Esophagus squamous epithelium (tissue), 4 donors: ENCODE results near the gene NEK4.
"Not testable (repeated sequence)": the region's sequence is repeated elsewhere in the genome, so short reads cannot be mapped to it uniquely, and the experiment has no call there.

Source experiments
- POLR2A ChIP-seq, 4 donors: fragments of 450-650 bp; IDR thresholded peaks; one replicate each; pipeline ENCODE4 v1.6.1; 2017; ENCODE audit warnings: antibody characterized with exemption in 4 of 4, mild to moderate bottlenecking in 4 of 4, moderate library complexity in 3 of 4
- TF ChIP-seq, protein P1 (sequence below), 6 experiments: fragments of 450-650 bp in 4 of 6; fragments of 200-600 bp in 2 of 6; sonication (generic) in 2 of 6; IDR thresholded peaks; one replicate each; pipeline ENCODE4 v1.5.1; 2016 to 2019; ENCODE audit warnings: antibody characterized with exemption in 6 of 6, mild to moderate bottlenecking in 4 of 6, moderate library complexity in 4 of 6

DNA sequence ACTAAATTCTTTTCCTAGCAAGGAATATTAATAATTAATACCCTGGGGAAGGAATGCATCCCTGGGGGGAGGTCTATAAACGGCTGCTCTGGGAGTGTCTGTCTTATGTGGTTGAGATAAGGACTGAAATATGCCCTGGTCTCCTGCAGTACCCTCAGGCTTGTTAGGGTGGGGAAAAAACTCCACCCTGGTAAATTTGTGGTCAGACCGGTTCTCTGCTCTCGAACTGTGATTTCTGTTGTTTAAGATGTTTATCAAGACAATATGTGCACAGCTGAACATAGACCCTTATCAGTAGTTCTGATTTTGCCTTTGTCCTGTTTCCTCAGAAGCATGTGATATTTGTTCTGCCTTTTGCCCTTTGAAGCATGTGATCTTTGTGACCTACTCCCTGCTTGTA lies 42.0 kb downstream of the NEK4 start:
- TF ChIP-seq POLR2A (IDR thresholded peaks at IDR 0.05), result not testable (repeated sequence)
- TF ChIP-seq, protein P1, sequence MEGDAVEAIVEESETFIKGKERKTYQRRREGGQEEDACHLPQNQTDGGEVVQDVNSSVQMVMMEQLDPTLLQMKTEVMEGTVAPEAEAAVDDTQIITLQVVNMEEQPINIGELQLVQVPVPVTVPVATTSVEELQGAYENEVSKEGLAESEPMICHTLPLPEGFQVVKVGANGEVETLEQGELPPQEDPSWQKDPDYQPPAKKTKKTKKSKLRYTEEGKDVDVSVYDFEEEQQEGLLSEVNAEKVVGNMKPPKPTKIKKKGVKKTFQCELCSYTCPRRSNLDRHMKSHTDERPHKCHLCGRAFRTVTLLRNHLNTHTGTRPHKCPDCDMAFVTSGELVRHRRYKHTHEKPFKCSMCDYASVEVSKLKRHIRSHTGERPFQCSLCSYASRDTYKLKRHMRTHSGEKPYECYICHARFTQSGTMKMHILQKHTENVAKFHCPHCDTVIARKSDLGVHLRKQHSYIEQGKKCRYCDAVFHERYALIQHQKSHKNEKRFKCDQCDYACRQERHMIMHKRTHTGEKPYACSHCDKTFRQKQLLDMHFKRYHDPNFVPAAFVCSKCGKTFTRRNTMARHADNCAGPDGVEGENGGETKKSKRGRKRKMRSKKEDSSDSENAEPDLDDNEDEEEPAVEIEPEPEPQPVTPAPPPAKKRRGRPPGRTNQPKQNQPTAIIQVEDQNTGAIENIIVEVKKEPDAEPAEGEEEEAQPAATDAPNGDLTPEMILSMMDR (IDR thresholded peaks at IDR 0.05), result not testable (repeated sequence)
